ENCODE results near the gene NCAM1.

The NCAM1 gene

DNA sequence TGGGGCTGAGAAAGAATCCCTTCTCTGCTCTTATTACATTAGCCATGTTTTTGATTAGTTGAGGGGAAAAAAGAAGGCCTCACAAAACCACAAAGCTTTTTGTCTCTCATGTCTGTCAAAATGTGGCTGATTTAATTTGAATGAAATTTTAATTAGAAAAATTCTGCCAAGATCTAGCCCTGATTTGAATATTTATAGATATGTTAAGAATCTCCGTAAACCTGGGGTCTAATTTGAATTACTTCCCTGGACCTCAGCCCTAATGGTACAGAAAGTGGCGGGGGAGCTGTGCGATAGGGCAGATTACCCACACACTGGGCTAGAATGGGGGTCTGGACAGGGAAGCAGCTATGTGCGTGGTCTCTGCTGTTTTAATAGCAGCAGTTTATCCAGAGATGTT, 211.9 kb downstream of the NCAM1 start:
- Histone ChIP-seq H3K27me3 (ENCODE audit: control insufficient read depth, insufficient read depth, low read length) (no peaks in the 10 kb centered on the region), H3K27ac (ENCODE audit: low read depth, low read length) (no peak overlapping the region), H3K9me3 (ENCODE audit: control insufficient read depth, insufficient read depth, low read depth, low read length) (no peaks in the 10 kb centered on the region), H3K4me1 (ENCODE audit: control insufficient read depth, insufficient read depth, low read length) (peaks cover 5% of the 10 kb centered on the region; the same call in 1 of the 2 replicates), H3K9ac (ENCODE audit: low read length) (no peak overlapping the region), H3K36me3 (ENCODE audit: control insufficient read depth, insufficient read depth, low read length) (no peaks in the 10 kb centered on the region), H3K4me3 (ENCODE audit: low read depth, low read length) (no peak overlapping the region)

DNA sequence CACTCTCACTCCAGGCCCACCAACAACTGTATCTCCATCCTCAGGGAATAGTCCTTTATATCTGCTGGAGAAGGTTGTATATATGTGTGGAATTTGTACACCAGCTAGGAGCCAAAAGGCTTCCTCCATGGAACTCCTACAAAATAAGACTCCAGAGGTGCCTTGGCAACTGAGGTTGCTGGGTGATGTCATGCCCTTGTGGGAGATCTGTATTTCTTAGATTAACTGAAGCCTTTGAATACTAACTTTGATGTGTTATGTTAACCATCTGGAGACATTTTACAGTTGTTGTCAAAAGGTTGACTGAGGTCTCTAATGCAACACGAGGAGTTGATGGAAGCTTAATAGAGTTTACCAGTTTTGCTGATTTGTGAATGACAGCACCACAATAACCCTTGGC, 213.7 kb downstream of the NCAM1 start:
- Histone ChIP-seq H3K27me3 (ENCODE audit: control insufficient read depth, insufficient read depth, low read length) (no peaks in the 10 kb centered on the region), H3K4me3 (ENCODE audit: low read depth, low read length) (no peak overlapping the region), H3K27ac (ENCODE audit: low read depth, low read length) (no peak overlapping the region), H3K9ac (ENCODE audit: low read length) (no peak overlapping the region), H3K4me1 (ENCODE audit: control insufficient read depth, insufficient read depth, low read length) (peaks cover 17% of the 10 kb centered on the region), H3K9me3 (ENCODE audit: control insufficient read depth, insufficient read depth, low read depth, low read length) (no peaks in the 10 kb centered on the region), H3K36me3 (ENCODE audit: control insufficient read depth, insufficient read depth, low read length) (no peaks in the 10 kb centered on the region)

DNA sequence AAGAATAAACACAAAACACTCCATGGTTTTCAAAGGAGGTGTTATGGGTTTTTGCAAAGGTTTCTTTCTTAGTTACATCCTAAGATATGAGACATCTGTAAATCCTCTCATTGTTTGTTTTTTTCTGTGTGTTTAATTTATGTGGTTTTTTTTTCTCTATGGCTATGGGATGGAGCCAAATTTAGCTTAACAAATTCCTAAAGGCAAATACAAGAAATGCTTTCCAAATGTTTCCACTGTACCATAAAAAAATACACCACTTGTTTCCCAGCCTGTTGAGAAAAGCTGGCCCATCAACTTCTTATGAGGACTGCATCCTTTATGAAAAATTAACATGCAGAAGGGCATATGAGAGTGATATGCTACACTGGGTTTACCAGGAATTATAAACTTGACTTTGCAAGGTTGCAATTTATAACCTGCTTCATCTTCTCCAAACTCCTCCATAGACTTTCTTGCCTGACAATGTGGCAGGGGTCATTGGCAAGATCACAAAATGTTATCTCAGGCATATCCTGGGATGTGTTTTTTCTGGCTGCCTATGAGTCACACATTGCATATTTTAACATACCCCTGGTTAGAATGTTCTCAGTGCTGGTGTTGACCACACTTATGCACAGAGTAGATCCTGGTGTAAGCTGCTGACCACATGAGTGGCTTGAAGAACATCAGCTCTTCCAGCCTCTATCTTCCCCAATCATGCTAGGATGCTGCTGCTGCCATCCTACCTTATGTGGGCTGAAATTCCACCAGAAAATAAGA, 215.6 kb downstream of the NCAM1 start:
- no peak overlapping the region for H3K27ac ChIP-seq (ENCODE audit: low read depth, low read length)
- H3K36me3 ChIP-seq (ENCODE audit: control insufficient read depth, insufficient read depth, low read length) = no peaks in the 10 kb centered on the region
- no peak overlapping the region for H3K4me3 ChIP-seq (ENCODE audit: low read depth, low read length)
- H3K9ac ChIP-seq (ENCODE audit: low read length) = no peak overlapping the region
- peaks cover 17% of the 10 kb centered on the region for H3K4me1 ChIP-seq (ENCODE audit: control insufficient read depth, insufficient read depth, low read length)
- H3K27me3 ChIP-seq (ENCODE audit: control insufficient read depth, insufficient read depth, low read length) = no peaks in the 10 kb centered on the region
- H3K9me3 ChIP-seq (ENCODE audit: control insufficient read depth, insufficient read depth, low read depth, low read length) = no peaks in the 10 kb centered on the region

DNA sequence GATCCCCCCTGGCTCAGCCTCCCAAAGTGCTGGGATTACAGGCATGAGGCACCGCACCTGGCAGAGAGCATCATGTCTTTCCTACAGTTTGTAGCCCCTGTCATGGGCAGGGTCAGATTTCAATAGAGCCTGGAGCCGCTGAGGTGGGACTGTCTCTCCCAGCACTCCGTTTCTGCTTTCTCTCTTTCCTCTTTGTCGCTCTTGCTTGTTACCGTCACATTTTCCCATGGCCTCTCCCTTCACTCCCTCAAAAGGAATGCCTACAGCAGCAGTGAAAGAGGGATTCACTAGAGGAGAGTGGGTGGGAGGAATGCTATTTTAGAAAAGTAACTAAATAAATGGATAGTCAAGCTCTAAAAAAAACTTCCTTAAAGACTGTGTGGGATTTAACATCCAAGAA, 216.5 kb downstream of the NCAM1 start:
- H3K27me3 ChIP-seq (ENCODE audit: control insufficient read depth, insufficient read depth, low read length) = no peaks in the 10 kb centered on the region
- no peaks in the 10 kb centered on the region for H3K36me3 ChIP-seq (ENCODE audit: control insufficient read depth, insufficient read depth, low read length)
- no peak overlapping the region for H3K9ac ChIP-seq (ENCODE audit: low read length)
- H3K4me1 ChIP-seq (ENCODE audit: control insufficient read depth, insufficient read depth, low read length) = peaks cover 17% of the 10 kb centered on the region
- H3K27ac ChIP-seq (ENCODE audit: low read depth, low read length) = no peak overlapping the region
- no peaks in the 10 kb centered on the region for H3K9me3 ChIP-seq (ENCODE audit: control insufficient read depth, insufficient read depth, low read depth, low read length)
- H3K4me3 ChIP-seq (ENCODE audit: low read depth, low read length) = no peak overlapping the region

DNA sequence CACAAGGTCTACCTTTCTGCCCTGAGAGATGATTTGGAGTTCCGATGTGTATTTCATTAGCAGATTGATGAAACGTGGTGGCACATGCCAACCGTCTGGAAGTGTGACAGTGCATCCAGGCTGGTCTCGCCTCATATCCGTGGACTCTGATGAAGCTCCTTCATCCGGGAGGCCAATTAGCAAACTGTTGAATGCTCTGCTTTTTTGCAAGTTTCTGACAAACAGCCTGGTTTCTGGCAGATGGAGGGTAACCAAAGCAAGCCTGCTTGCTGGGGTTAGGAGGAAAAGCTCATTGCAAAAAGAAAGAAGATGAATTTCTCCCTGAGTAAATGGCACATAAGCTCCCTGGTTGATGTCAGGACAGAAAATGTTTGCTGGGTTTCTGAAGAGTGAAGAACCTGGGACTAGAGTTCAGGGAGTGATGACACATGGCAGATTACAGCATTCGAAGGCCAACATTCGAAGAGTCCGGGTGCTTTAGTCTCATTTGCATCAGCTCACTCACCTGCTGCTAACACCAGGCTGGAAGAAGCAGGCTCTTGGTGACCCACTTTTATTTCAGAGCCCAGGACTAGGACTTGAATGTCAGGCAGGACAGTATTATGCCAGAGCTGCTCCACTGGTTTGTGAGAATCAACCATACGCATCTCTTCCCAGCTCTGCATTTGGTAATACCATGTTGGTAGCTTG, 217.3 kb downstream of the NCAM1 start:
- H3K4me3 ChIP-seq (ENCODE audit: low read depth, low read length) = no peak overlapping the region
- H3K36me3 ChIP-seq (ENCODE audit: control insufficient read depth, insufficient read depth, low read length) = no peaks in the 10 kb centered on the region
- H3K9ac ChIP-seq (ENCODE audit: low read length) = no peak overlapping the region
- H3K27me3 ChIP-seq (ENCODE audit: control insufficient read depth, insufficient read depth, low read length) = no peaks in the 10 kb centered on the region
- peaks cover 17% of the 10 kb centered on the region for H3K4me1 ChIP-seq (ENCODE audit: control insufficient read depth, insufficient read depth, low read length)
- H3K9me3 ChIP-seq (ENCODE audit: control insufficient read depth, insufficient read depth, low read depth, low read length) = no peaks in the 10 kb centered on the region
- H3K27ac ChIP-seq (ENCODE audit: low read depth, low read length) = no peak overlapping the region

DNA sequence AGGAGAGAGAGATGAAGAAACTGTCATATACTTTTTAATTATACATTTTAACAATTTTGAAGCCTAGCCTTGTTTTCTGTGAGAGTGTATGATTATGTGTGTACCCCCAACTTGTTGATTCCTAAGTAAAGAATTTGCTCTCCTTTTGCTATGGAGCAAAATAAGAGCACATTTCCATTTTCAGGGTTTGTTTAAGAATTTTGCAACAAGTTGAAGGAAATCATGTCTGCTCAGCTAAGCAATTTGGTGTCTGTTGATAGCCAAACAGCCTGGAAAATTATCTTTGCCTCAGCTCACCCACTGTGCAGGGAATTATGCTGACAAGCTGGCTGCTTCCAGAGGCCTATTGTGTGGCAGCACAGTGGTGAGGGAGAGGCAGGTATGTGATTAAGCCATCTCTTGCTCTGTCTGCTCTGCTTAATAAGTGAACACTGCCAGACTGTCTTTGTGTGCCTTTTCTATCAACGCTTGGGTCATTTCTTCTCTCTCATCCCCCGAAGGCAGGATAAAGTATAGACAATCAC, 218.0 kb downstream of the NCAM1 start:
- Histone ChIP-seq H3K27ac (ENCODE audit: low read depth, low read length) (no peak overlapping the region), H3K27me3 (ENCODE audit: control insufficient read depth, insufficient read depth, low read length) (no peaks in the 10 kb centered on the region), H3K9ac (ENCODE audit: low read length) (no peak overlapping the region), H3K4me1 (ENCODE audit: control insufficient read depth, insufficient read depth, low read length) (peaks cover 17% of the 10 kb centered on the region), H3K4me3 (ENCODE audit: low read depth, low read length) (no peak overlapping the region), H3K36me3 (ENCODE audit: control insufficient read depth, insufficient read depth, low read length) (no peaks in the 10 kb centered on the region), H3K9me3 (ENCODE audit: control insufficient read depth, insufficient read depth, low read depth, low read length) (no peaks in the 10 kb centered on the region)

DNA sequence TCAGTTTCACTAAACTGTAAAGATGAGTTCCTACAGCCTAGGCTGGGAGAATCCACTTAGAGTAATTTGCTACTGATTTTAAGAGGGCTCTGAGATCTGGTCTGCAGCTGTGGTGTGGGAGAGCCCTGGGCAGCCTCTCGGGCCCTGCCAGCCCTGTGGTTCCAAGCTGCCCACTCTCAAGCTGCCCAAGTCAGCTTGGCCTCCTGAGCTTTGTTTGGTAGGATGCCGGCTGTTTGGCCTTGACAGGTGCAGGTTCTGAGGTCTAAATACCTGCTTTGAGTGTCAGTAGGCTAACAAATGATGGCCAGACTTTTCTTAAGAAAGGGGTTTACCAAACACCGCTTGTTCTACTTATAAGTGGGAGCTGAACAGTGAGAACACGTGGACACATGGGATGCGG, 219.9 kb downstream of the NCAM1 start:
- Histone ChIP-seq H3K27ac (ENCODE audit: low read depth, low read length) (no peak overlapping the region), H3K9ac (ENCODE audit: low read length) (no peak overlapping the region)

DNA sequence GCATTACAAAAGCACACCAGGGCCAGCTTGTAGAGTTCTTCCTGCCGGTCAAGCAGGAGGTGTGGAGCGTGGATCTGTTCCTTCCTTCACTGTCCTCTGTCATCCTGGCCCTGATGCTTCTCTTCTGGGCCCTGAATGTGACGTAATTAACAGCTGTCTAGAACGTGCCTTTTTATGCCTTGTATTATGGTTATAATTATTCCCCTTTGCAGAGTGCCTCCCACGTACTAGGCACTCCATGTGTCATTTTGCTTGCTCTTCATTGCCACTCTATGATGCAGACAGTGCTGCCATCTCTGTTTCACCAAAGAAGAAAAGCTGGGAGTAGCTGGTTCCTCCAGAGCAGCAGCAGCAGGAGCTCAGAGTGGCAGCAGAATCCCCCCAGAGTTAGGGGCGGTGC, 221.1 kb downstream of the NCAM1 start:
- no peaks in the 10 kb centered on the region for H3K27me3 ChIP-seq (ENCODE audit: control insufficient read depth, insufficient read depth, low read length)
- peaks cover 17% of the 10 kb centered on the region for H3K4me1 ChIP-seq (ENCODE audit: control insufficient read depth, insufficient read depth, low read length)
- peaks cover 16% of the 10 kb centered on the region; the same call in 1 of the 2 replicates for H3K9me3 ChIP-seq (ENCODE audit: control insufficient read depth, insufficient read depth, low read depth, low read length)
- H3K36me3 ChIP-seq (ENCODE audit: control insufficient read depth, insufficient read depth, low read length) = no peaks in the 10 kb centered on the region
- H3K4me3 ChIP-seq (ENCODE audit: low read depth, low read length) = no peak overlapping the region
- no peak overlapping the region for H3K9ac ChIP-seq (ENCODE audit: low read length)
- H3K27ac ChIP-seq (ENCODE audit: low read depth, low read length) = no peak overlapping the region

More for the DNA sequence above, 219.9 kb downstream of the NCAM1 start:
- Histone ChIP-seq H3K4me3 (ENCODE audit: low read depth, low read length) (no peak overlapping the region), H3K36me3 (ENCODE audit: control insufficient read depth, insufficient read depth, low read length) (no peaks in the 10 kb centered on the region), H3K9me3 (ENCODE audit: control insufficient read depth, insufficient read depth, low read depth, low read length) (peaks cover 9% of the 10 kb centered on the region; the same call in 1 of the 2 replicates), H3K27me3 (ENCODE audit: control insufficient read depth, insufficient read depth, low read length) (no peaks in the 10 kb centered on the region), H3K4me1 (ENCODE audit: control insufficient read depth, insufficient read depth, low read length) (peaks cover 17% of the 10 kb centered on the region)

DNA sequence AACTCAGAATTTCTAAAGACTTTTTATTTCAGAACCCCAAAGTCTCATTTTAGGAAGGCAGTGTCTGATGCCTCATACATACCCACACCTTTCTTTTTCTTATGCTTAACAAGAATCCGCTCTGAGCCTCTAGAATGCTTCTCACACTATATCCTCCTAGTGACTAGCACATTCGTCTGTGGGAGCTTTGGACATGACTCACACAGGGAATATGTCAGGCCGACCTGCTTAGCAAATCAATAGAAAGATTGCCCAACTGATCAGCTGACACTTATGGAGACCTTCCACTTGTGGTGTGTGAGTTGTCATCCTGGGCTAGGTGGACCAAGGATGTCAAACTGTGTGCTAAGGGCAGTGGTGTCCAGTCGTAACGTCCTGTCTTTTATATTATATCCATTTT, 223.3 kb downstream of the NCAM1 start:
- no peak overlapping the region for H3K4me3 ChIP-seq (ENCODE audit: low read depth, low read length)
- no peak overlapping the region for H3K27ac ChIP-seq (ENCODE audit: low read depth, low read length)
- no peaks in the 10 kb centered on the region for H3K36me3 ChIP-seq (ENCODE audit: control insufficient read depth, insufficient read depth, low read length)
- peaks cover 16% of the 10 kb centered on the region; the same call in 1 of the 2 replicates for H3K9me3 ChIP-seq (ENCODE audit: control insufficient read depth, insufficient read depth, low read depth, low read length)
- H3K27me3 ChIP-seq (ENCODE audit: control insufficient read depth, insufficient read depth, low read length) = no peaks in the 10 kb centered on the region
- no peak overlapping the region for H3K9ac ChIP-seq (ENCODE audit: low read length)
- no peaks in the 10 kb centered on the region for H3K4me1 ChIP-seq (ENCODE audit: control insufficient read depth, insufficient read depth, low read length)

DNA sequence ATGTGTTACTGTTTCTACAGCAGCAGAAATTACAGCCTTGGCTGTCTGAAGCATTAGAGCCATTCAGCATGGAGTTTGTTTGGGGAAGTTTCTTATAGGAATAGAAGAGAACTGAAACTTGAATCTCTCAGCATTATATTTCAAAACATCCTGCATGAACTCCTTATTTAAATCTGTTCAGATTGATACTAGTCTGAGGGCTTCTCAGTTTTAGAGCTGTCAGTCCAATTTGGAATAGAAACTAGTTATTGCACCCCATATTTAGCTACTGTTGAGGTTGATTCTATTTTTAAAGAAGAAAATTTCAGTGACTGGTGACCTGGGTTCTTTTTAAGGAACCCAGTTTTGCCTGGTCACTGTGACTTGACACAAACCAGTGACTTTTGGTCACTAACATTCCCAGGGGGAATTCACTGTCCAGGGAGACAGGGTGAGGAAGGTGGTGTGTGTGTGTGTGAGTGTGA, 227.2 kb downstream of the NCAM1 start:
- no peak overlapping the region for H3K27ac ChIP-seq (ENCODE audit: low read depth, low read length)
- H3K27me3 ChIP-seq (ENCODE audit: control insufficient read depth, insufficient read depth, low read length) = no peaks in the 10 kb centered on the region

More for the DNA sequence above, 227.2 kb downstream of the NCAM1 start:
- H3K4me1 ChIP-seq (ENCODE audit: control insufficient read depth, insufficient read depth, low read length) = peaks cover 12% of the 10 kb centered on the region
- H3K9ac ChIP-seq (ENCODE audit: low read length) = no peak overlapping the region
- no peak overlapping the region for H3K4me3 ChIP-seq (ENCODE audit: low read depth, low read length)
- peaks cover 16% of the 10 kb centered on the region; the same call in 1 of the 2 replicates for H3K9me3 ChIP-seq (ENCODE audit: control insufficient read depth, insufficient read depth, low read depth, low read length)
- H3K36me3 ChIP-seq (ENCODE audit: control insufficient read depth, insufficient read depth, low read length) = no peaks in the 10 kb centered on the region
